HG03571 (cell line): ENCODE data around the gene SMAD5.

Source experiments
- ATAC-seq: cut with Tn5 transposase; IDR thresholded peaks from one replicate; pipeline ENCODE4 v1.9.1; 2021; ENCODE audit not compliant: unreplicated experiment

Gene SMAD5

DNA sequence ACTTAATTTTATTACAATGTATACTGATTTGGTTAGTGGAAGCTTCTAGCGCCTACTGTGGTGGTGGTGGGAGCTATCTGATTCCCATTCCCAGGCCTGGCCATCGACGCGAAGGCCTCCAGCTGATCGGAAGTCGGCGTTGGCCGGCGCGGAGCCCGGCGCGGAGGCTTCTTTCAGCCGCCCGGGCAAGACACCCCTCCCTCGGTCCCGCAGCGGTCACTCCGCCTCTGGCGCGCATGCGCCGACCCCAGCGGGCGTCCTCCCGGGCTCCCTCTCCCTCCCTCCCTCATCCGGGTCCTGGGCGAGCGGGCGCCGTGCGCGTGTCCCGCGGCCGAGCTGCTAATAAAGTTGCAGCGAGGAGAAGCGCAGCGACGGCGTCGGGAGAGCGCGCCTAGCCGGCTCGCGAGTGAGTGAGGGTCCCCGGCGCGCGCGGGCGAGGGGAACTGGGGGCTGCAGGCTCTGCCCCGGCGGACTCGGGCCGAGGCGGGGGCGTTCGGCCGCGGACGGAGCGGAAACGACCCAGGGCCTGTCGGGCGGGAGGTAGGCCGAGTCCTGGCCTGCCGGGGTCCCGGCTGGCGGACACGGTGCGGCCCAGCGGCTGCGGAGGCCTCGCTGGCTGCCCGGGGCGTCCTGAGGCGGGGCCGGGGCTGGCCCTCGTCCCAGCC, at the start of gene SMAD5:
Gene SMAD5 (plus strand): TSS at position 289 of the 665 bp plus-strand sequence. CDS start 20,916 bp downstream, outside the sequence.
- ATAC-seq: peak; percentile 83

DNA sequence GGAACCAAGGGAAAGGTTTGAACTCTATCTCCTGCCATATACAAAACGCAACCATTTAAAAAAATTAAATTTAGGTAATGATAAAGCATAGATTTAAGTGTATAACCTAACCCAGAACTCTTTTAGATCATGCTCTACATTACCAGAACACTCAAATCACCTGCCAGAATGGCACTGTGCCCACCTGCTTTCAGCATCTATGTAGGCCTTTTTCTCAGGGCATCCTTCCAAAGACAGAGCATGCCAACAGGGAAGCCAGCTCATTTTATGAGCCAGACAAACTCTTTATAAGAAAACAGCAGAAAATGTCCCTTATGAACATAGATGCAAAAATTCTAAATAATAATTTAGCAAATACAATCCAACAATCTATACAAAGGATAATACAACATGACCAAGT, 47.9 kb upstream of the SMAD5 start:
- ATAC-seq: no peak

DNA sequence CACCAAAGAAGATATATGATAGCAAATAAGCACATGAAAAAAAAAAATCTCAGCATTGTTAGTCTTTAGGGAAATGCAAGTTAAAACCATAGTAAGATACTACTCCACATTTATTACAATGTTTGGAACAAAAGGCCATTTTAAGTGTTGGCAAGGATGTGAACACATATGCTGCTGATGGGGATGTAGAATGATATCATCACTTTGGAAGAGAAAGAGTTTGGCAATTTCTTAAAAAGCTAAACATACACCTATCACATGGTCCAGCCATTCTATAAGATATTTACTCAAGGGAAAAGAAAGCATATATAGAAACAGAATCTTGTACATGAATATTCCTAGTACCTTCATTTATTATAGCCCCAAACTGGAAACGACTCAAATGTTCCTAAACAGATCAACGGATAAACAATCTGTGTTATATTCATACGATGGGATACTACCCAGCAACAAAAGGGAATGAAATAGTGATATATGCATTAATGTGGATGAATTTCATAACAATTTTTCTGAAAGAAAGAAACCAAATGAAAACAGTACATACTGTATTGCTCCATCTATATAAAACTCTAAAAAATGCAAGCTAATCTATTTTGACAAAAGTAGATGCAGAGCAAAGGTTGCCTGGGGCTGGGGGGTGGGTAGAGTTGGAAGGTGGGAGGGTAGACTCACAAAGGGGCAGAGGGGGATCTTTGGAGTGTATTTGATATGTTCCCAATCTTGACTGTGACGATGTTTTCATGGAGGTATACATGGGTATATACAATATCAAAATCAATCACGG, 45.7 kb upstream of the SMAD5 start:
- ATAC-seq: no peak

DNA sequence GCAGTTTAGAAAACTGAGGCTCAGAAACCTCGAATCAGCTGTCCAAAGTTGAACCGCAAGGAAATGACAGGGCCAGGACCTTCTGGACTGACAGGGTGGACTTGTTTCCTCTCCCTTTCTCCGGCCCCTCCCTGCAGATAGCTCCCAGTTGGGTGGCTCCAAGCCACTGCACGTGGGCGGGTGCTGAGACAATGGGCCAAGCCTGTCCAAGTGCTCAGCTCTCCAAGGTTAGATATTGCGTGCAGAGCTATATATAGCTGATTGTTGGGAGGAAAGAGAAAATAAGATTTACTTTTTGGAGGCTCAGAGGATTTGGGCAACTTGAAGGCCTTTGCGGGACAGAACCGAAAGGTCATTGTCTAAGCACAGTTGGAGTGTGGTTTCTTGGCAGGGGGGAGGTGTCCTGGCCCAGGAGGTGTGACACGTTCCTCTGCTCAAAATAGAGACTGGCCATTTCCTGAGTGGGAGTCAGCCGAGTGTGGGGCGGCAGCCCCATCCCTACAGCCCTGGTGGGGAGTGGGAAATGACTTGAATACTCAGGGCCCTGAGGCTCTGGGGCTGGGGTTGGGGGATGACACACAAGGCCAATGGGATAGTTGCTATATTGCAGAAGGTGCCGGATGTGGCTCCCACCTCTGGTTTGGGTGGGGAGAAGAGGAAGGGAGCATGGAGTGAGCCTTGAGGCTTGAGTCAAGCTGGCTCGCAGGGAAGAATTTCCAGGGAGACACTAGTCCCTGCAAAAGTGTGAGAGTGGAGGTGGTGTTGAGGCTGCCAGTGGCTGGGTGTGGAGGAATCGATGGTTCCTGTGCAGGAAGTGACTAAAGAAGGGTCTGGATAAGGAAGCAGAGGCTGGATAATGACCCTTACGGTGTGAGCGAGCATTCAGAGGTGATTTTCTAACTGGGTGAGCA, 44.4 kb upstream of the SMAD5 start:
- no peak for ATAC-seq

DNA sequence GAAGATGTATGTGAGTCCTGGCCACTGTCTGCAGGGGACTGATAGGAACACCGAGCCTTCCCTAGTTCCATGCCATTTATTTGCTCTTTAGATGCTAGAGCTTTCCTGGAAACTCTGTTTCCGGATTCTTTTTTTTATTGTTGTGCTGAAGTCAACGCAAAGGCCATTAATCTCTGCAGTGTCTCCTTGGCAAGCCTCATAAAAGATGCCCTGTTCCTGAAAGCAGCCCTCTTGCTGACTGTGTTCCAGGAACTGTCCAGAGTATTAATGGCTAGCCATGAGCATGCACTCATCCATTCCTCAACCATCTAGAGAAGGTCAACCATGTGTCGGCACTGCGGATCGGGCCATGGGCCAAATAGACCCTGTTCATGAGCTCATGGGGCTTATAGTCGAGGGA, 42.9 kb upstream of the SMAD5 start:
- ATAC-seq: no peak

DNA sequence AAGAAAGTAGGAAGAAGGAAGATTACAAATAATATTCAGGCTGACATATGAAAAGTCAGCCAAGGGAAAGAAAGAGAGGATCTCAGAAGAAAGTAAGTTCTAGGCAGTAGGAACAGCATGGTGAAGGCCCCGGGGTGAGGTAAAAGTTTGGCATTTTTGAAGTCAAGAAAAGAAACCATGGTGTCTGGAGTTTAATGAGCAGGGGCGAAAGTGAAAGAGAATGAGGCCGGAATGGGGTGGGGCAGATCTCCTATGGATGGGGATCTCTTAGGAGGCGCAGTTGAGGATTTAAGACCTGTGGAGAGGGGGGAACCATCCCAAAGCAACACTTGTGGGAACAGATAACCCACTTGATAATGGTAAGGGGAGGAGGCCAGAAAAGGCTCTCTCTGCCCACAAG, 42.3 kb upstream of the SMAD5 start:
- ATAC-seq: no peak

DNA sequence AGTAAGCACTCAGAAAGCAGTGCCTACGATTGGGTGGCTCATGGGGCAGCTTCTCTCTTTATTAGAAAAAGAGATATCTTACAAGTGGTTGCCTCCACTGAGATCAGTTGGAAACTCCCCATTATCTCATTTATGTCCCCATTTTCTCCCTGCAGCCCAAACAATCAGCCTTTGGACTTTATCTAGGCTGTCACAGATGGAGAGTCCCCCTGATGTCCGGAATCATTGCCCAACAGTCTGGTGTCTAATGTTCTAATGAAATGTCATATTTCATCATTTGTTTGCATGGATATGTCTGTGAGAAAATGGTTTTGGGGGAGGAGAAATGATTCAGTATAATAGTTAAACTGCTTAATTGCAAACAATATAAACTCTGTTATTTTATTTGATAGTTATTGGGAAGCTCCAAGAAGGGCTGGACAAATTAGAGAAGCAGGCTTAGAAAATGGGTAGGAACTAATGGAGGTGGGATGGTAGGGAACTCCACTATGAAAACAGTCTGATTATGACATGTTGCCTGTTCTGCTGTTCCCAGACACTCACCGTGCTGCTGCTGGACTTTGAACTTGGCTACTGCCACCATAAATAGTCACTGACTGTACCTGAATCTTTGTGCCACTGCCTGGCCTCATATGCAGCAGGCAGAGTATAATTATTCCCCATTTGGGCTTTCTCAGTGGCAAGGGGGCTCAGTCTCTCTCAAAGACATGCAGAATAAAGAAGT, 38.3 kb upstream of the SMAD5 start:
- ATAC-seq: no peak

DNA sequence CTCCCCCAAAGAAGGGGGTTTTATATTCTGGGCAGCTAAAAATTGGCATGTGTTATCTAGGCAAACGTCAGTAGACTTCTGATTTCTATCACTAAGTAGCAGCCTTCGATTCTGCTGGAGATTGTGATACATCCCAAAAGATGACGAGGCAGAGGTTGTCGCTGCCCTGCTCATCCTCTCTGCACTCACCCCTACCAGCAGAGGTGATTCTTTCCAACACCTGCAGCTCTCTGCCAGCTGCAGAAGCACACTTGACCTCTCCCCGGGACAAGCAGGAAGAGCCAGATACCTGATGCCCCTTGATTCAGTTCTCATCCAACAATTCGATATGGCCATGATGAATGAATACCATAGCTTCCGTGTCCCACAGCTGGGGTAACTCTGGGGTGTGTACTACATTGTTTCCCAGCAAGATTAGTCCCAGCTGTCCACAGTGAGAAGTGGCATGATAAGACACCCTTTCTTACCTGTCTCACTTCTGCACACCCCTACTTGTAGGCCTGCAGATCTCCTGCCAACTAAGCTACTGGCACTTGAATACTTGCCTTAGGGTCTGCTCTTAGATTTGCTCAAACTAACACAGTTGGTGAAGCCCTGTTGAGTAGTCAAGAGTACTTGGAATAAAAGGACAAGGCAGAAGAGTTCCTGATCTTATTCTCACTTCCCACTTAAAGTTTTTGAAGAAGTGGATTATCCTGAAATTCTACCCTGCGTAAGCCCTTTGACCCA, 37.6 kb upstream of the SMAD5 start:
- no peak for ATAC-seq

DNA sequence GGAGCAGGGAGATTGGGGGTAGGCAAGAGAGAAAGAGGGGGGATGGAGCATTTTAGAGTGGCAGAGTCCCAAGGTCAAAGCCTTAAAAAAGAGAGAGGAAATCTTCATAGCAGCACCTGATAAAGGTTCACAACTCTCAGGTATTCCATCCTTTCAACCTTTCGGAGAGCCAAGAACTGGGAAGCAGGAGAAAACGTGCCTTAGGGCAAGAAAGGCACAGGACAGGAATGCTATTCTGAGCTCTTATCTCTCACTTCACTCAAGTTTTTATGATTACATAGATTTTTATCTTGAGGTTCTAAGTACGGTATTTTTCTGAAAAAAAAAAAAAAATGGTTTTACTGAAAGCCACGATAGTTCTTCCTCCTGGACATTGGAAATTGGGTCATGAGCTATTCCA, 34.5 kb upstream of the SMAD5 start:
- ATAC-seq: no peak

DNA sequence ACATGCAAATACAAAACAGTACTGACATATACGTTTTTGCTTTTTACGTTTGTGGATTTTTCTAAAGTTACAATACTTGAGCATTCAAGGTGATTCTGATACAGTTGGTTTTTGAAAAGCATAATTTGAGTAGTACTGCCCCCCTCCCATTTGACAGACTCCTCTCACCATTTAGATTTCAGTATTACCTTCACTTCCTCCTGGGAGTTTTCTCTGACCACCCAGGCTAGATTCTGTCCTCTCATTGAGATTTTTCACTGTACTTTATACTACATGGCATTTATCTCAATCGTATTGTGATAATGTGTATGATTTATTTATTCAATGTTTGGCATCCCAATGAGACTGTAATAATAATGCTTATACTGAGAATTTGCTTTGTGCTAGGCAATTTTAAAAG, 32.8 kb upstream of the SMAD5 start:
- no peak for ATAC-seq

DNA sequence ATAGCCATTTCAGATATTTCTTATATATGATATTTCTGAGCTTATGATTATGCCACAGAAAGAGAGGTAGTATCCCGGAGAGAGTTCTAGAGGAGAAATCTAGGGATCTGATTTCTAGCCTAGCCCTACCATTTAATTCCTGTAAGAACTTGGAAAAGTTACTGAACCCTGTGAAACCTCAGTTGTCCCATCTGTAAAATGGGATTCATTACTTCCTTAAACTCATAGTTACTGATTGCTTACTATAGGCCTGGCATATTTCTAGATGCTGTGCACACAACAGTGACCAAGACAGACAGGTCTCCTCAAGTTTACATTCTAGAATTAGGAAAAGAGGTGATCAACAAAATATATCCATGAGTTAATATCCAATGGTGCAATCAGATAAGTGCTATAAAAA, 30.8 kb upstream of the SMAD5 start:
- ATAC-seq: no peak

DNA sequence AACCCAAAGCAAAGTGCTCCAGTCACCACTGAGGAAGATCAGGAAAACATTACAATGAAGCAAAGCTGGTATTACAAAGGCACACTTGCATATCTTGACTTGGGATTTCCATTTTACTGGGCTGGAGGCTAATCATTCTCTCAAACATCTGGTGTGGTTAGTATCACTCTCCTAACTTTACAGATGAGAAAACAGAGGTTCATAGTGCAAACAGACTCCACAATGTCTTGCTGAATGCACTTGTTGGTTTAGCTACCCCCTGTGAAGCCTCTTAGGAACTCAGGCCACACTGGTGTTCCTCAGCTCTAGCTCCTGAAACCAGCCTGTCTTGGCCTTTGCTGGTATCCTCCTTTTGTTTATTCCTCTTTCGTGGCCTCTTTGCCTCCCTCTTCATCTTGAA, 29.5 kb upstream of the SMAD5 start:
- peak; percentile 73 for ATAC-seq

DNA sequence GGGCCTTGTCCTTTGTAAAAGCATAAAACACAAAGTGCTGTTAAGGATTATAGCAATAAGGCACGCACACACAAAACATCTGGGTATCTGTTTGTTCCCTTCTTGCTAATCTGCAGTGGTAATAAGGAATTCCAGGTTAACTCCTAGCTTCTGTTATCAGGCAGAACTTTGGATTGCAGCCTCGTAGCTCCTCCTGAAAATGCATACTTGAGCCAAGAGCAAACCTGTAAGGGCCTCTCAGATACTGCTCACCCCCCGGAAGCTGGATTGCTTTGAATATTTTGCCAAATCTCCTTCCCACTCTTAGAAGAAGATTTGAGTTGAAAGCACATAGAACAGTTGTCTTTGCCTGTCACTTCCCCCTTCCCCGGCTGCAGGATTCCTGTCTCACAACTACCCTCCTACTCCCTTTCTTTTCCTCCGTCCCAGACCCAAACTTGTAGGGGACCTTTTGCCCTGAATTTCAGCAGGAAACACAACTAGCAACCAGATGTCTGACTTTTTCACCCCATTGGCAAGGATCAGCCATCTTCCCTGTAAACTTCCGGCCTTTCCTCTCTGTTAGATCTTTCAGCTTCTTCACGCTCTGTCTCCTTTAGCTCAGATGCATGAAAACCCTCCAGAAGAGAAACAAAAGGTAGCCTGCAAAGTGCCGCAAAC, 28.2 kb upstream of the SMAD5 start:
- ATAC-seq: no peak

DNA sequence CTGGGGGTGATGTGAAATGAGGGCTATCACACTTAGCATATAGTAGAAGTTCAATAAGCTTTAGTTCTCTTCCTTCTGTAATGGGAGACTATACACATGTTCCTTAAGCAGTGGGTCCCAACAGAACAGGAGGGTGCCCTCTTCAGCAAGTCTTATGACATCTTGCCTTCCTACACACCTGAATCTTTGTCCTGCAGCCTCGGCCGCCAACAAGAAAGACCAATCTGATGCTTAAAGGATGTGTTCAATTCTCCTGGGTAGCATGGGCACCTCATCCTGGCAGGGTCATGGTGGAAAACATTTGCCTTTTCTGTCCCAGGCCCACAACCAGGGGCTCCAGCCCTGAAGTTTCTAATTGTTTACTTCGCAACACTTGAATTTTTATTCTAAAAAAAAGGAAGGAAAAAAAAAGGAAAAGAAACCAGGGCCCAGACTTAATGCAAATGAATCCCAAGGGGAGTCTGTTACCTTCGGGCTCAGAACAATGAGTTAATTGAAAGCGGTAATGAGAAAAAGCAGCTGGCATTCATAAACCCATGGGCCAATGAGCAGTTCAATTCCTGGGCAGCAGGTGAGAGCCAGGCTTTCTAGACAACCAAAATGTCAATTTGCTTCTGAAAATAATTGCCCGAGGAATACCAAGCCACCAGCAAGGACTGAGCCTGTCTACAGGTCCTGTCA, 26.2 kb upstream of the SMAD5 start:
- ATAC-seq: no peak

DNA sequence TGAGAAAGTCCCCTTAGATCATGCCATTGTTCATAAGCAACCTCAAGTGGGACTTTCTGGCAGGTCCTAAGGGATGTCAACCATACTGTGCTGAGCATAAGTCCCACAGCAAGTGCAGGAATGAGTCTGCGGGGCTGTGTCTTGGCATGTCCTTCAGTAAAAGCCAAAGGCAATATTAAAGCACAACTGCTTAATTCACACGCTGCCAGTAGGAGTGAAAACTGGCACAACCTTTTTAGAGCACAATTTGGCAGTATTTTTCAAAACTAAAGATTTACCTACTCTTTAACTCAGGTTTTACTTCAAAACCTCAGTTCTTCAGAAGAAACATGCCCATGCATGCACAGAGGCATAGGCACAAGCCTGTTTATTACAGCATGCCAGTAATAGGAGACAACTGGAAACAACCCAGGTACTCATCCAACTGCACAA, 24.4 kb upstream of the SMAD5 start:
- peak; percentile 60 for ATAC-seq

DNA sequence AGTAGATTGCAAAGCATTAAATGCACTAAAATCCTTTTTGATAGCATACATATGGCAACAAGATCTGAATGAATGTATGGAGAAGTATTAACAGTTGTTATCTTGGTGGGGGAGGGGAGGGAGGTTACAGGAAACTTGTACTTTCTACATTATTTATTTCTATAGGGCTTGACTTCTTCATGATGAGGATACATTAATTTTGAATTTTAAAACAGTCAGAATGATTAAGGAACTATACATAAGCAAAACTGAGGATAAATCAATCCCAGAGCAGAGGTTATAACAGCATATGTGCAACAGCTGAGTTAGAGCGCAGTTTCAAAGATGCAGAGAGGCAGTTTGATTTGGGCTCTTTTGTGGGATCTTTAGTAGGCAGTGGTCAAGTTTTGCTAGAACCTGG, 23.9 kb upstream of the SMAD5 start:
- no peak for ATAC-seq

DNA sequence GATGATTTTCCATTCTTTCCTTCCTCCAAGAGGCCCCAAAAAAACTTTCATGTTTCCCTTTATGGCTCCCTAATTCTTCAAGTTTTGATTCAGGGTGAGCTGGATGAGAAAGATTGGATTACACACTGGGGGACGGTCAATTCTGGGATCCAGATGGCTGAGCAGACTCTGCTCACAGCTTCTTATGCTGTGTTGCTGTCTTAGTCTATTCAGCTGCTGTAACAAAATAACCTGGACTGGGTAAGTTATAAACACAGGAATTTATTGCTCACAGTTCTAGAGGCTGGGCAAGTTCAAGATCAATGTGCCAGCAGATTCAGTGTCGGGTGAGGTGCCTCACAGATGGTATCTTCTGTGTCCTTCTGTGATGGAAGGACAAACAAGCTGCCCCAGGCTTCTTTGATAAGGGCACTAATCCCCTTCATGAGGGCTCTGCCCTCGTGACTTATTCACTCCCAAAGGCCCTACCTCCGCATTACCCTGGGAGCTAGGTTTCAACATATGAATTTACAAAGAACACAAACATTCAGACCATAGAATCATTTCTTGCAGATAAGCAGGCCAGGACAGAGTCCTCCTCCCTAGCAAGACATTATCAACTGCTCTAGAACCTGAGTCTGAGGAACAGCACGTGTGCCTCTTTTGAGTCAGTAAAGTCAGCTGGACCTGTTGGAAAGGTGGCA, 23.1 kb upstream of the SMAD5 start:
- ATAC-seq: no peak

DNA sequence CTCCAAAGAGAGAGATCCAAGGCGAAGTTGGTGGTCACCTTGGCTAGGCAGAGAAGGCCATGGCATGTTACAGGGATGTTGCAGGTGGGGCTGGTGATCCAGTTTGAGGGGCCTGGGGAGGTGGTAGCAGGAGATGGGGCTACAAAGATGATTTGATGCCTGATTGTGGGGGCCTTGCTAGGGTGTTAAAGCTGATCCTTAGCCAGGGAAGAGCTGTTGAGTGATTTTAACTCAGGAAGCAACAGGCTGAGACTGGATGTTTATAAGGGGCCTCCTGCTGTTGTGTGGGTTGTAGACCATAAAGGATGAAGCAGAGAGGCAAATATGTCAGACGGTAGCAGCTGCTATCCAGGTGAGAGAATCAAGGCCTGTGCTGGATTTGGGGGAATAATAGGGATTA, 19.0 kb upstream of the SMAD5 start:
- ATAC-seq: no peak
